ENCODE measurements around the gene ARRB1. TPM values are rescaled to one million over a fixed set of nuclear protein-coding genes. Genes with fewer than 3 reads are reported as not detected.

Gene ARRB1
- total and polyA plus RNA-seq, 9 of the 15 experiments (the other 6 are each of a cell fraction or from before 2014, with no cell fraction given) = 6.6 to 45.4 (median 28.5) TPM

DNA sequence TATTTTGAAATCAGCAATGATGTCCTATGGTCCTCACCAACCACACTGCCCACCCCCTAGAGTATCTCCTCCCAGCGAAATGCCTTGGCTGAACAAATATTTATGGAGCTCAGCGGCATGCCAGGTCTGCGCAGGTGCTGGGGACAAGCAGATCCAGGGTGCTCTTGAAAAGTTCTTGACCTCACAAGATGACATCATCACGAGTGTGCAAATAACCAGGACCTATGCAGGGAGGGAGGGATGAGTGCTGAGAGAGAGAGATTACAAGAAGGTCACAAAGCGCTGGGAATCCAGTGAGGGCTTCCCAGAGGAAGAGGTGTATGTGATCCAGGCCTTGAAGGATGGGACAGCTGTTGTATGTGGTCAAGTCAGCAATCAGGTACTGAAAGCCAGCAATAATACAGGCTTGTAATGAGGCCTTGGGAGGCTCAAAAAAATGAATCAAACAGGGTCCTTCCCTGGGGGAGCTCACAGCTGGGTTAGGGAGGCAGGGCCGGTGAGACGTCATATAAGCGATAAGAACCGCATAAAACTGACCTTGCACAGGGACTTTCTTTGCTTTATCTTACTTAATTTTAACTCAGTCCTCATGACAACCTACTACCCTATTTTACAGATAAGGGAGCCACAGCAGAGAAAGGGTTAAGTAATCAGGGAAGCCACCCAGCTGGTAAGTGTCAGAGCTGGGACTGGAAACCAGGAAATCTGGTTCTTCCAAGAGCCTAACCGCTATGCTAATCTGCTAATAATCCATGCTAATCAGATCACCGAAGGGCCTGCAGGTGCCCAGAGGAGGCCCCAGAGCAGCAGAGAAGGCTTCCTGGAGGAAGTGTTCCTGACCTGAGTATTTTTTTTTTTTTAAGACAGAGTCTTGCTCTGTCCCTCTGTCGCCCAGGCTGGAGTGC, 8.2 kb downstream of the ARRB1 start (continued):
- TF ChIP-seq, protein P1, sequence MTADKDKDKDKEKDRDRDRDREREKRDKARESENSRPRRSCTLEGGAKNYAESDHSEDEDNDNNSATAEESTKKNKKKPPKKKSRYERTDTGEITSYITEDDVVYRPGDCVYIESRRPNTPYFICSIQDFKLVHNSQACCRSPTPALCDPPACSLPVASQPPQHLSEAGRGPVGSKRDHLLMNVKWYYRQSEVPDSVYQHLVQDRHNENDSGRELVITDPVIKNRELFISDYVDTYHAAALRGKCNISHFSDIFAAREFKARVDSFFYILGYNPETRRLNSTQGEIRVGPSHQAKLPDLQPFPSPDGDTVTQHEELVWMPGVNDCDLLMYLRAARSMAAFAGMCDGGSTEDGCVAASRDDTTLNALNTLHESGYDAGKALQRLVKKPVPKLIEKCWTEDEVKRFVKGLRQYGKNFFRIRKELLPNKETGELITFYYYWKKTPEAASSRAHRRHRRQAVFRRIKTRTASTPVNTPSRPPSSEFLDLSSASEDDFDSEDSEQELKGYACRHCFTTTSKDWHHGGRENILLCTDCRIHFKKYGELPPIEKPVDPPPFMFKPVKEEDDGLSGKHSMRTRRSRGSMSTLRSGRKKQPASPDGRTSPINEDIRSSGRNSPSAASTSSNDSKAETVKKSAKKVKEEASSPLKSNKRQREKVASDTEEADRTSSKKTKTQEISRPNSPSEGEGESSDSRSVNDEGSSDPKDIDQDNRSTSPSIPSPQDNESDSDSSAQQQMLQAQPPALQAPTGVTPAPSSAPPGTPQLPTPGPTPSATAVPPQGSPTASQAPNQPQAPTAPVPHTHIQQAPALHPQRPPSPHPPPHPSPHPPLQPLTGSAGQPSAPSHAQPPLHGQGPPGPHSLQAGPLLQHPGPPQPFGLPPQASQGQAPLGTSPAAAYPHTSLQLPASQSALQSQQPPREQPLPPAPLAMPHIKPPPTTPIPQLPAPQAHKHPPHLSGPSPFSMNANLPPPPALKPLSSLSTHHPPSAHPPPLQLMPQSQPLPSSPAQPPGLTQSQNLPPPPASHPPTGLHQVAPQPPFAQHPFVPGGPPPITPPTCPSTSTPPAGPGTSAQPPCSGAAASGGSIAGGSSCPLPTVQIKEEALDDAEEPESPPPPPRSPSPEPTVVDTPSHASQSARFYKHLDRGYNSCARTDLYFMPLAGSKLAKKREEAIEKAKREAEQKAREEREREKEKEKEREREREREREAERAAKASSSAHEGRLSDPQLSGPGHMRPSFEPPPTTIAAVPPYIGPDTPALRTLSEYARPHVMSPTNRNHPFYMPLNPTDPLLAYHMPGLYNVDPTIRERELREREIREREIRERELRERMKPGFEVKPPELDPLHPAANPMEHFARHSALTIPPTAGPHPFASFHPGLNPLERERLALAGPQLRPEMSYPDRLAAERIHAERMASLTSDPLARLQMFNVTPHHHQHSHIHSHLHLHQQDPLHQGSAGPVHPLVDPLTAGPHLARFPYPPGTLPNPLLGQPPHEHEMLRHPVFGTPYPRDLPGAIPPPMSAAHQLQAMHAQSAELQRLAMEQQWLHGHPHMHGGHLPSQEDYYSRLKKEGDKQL (CRISPR knock-in tag; IDR thresholded peaks at IDR 0.05; ENCODE audit: borderline replicate concordance) = no peak
- TF ChIP-seq CBX8 (IDR thresholded peaks at IDR 0.05; ENCODE audit: borderline replicate concordance, extremely low read depth, low read depth, low read length, poor library complexity, severe bottlenecking) = no peak
- TF ChIP-seq, protein P2, sequence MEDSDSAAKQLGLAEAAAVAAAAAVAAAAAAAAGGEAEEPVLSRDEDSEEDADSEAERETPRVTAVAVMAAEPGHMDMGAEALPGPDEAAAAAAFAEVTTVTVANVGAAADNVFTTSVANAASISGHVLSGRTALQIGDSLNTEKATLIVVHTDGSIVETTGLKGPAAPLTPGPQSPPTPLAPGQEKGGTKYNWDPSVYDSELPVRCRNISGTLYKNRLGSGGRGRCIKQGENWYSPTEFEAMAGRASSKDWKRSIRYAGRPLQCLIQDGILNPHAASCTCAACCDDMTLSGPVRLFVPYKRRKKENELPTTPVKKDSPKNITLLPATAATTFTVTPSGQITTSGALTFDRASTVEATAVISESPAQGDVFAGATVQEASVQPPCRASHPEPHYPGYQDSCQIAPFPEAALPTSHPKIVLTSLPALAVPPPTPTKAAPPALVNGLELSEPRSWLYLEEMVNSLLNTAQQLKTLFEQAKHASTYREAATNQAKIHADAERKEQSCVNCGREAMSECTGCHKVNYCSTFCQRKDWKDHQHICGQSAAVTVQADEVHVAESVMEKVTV (CRISPR knock-in tag; IDR thresholded peaks at IDR 0.05) = no peak
- TF ChIP-seq CBFA2T3 (IDR thresholded peaks at IDR 0.05) = peak; percentile 75
- TF ChIP-seq ZNF778 (CRISPR knock-in tag; IDR thresholded peaks at IDR 0.05) = no peak
- TF ChIP-seq POLR2AphosphoS2 (IDR thresholded peaks at IDR 0.05; ENCODE audit: low read length) = no peak
- TF ChIP-seq TRIM24 (IDR thresholded peaks at IDR 0.05) = 0 out of 4 replicates have a peak, but pooled peaks of 1 of the 2 experiments have one; percentile 14
- no peak for TF ChIP-seq ZBTB43 (CRISPR knock-in tag; IDR thresholded peaks at IDR 0.05)
- peak; percentile 15 for TF ChIP-seq KLF16 (IDR thresholded peaks at IDR 0.05)
- TF ChIP-seq KHSRP (IDR thresholded peaks at IDR 0.05) = no peak
- TF ChIP-seq ELF2 (CRISPR knock-in tag; IDR thresholded peaks at IDR 0.05) = no peak
- no peak for TF ChIP-seq ZBTB7A (IDR thresholded peaks at IDR 0.05; ENCODE audit: borderline replicate concordance, control insufficient read depth, low read depth, low read length)
- TF ChIP-seq, protein P3, sequence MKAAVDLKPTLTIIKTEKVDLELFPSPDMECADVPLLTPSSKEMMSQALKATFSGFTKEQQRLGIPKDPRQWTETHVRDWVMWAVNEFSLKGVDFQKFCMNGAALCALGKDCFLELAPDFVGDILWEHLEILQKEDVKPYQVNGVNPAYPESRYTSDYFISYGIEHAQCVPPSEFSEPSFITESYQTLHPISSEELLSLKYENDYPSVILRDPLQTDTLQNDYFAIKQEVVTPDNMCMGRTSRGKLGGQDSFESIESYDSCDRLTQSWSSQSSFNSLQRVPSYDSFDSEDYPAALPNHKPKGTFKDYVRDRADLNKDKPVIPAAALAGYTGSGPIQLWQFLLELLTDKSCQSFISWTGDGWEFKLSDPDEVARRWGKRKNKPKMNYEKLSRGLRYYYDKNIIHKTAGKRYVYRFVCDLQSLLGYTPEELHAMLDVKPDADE (conservative IDR thresholded peaks at IDR 0.05; ENCODE audit: control insufficient read depth, low read depth, low read length) = no peak
- no peak for TF ChIP-seq ZNF707 (CRISPR knock-in tag; conservative IDR thresholded peaks at IDR 0.05)
- no peak for TF ChIP-seq PRMT5 (CRISPR knock-in tag; IDR thresholded peaks at IDR 0.05)
- no peak for TF ChIP-seq ZNF444 (CRISPR knock-in tag; IDR thresholded peaks at IDR 0.05)
- peak; percentile 79 for TF ChIP-seq ZNF436 (CRISPR knock-in tag; IDR thresholded peaks at IDR 0.05)
- 0 out of 2 replicates have a peak, but pooled peaks have one; percentile 32 for TF ChIP-seq SIN3B (IDR thresholded peaks at IDR 0.05; ENCODE audit: low read depth)
